ENCODE data around the gene ZFAND5. TPM values are rescaled to one million over a fixed set of nuclear protein-coding genes. Genes with fewer than 3 reads are reported as not detected.

The ZFAND5 gene
- total and polyA plus RNA-seq, 2 of the 13 experiments (the other 11 are each of a cell fraction or from before 2014, with no cell fraction given), result 53.4 to 60.2 TPM

- TF ChIP-seq CREM (IDR thresholded peaks at IDR 0.05), result no peak
- TF ChIP-seq CREM (CRISPR knock-in tag; IDR thresholded peaks at IDR 0.05), result no peak
- no peak for TF ChIP-seq ZNF17 (CRISPR knock-in tag; IDR thresholded peaks at IDR 0.05)
- TF ChIP-seq, protein P1, sequence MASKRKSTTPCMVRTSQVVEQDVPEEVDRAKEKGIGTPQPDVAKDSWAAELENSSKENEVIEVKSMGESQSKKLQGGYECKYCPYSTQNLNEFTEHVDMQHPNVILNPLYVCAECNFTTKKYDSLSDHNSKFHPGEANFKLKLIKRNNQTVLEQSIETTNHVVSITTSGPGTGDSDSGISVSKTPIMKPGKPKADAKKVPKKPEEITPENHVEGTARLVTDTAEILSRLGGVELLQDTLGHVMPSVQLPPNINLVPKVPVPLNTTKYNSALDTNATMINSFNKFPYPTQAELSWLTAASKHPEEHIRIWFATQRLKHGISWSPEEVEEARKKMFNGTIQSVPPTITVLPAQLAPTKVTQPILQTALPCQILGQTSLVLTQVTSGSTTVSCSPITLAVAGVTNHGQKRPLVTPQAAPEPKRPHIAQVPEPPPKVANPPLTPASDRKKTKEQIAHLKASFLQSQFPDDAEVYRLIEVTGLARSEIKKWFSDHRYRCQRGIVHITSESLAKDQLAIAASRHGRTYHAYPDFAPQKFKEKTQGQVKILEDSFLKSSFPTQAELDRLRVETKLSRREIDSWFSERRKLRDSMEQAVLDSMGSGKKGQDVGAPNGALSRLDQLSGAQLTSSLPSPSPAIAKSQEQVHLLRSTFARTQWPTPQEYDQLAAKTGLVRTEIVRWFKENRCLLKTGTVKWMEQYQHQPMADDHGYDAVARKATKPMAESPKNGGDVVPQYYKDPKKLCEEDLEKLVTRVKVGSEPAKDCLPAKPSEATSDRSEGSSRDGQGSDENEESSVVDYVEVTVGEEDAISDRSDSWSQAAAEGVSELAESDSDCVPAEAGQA (IDR thresholded peaks at IDR 0.05; ENCODE audit: low read depth), result 0 out of 2 replicates have a peak, but pooled peaks have one; percentile 11
- TF ChIP-seq, protein P1 (CRISPR knock-in tag; IDR thresholded peaks at IDR 0.05; ENCODE audit: borderline replicate concordance), result no peak
- TF ChIP-seq TFAP4 (IDR thresholded peaks at IDR 0.05; ENCODE audit: borderline replicate concordance, low read depth), result peak; percentile 48; the same call in 1 of the 2 replicates
- no peak; the same call in 1 of the 2 replicates for TF ChIP-seq ZMYM4 (CRISPR knock-in tag; IDR thresholded peaks at IDR 0.05)
- TF ChIP-seq ZNF446 (CRISPR knock-in tag; IDR thresholded peaks at IDR 0.05), result no peak
- no peak for TF ChIP-seq ZNF879 (CRISPR knock-in tag; IDR thresholded peaks at IDR 0.05)
- TF ChIP-seq JUNB (CRISPR knock-in tag; IDR thresholded peaks at IDR 0.05; ENCODE audit: borderline replicate concordance), result no peak; the same call in 1 of the 2 replicates
- TF ChIP-seq, protein P2, sequence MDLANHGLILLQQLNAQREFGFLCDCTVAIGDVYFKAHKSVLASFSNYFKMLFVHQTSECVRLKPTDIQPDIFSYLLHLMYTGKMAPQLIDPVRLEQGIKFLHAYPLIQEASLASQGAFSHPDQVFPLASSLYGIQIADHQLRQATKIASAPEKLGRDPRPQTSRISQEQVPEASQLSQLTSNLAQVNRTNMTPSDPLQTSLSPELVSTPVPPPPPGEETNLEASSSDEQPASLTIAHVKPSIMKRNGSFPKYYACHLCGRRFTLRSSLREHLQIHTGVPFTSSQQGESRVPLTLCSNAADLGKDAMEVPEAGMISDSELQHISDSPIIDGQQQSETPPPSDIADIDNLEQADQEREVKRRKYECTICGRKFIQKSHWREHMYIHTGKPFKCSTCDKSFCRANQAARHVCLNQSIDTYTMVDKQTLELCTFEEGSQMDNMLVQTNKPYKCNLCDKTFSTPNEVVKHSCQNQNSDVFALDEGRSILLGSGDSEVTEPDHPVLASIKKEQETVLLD (CRISPR knock-in tag; IDR thresholded peaks at IDR 0.05; ENCODE audit: low read depth), result no peak
- TF ChIP-seq KLF9 (CRISPR knock-in tag; IDR thresholded peaks at IDR 0.05; ENCODE audit: low read depth), result no peak
- no peak for TF ChIP-seq RFX1 (IDR thresholded peaks at IDR 0.05)
- peak; percentile 66; the same call in 1 of the 2 replicates for TF ChIP-seq ZNF816 (CRISPR knock-in tag; IDR thresholded peaks at IDR 0.05; ENCODE audit: borderline replicate concordance)
- no peak for TF ChIP-seq ZNF652 (CRISPR knock-in tag; IDR thresholded peaks at IDR 0.05; ENCODE audit: borderline replicate concordance, low read depth)
- peak; percentile 52; the same call in 1 of the 2 replicates for TF ChIP-seq ZNF12 (CRISPR knock-in tag; IDR thresholded peaks at IDR 0.05)
- 0 out of 2 replicates have a peak, but pooled peaks have one; percentile 20 for TF ChIP-seq MTA1 (CRISPR knock-in tag; IDR thresholded peaks at IDR 0.05; ENCODE audit: borderline replicate concordance)
- no peak for TF ChIP-seq RORA (CRISPR knock-in tag; IDR thresholded peaks at IDR 0.05)
- TF ChIP-seq MIER3 (CRISPR knock-in tag; IDR thresholded peaks at IDR 0.05; ENCODE audit: borderline replicate concordance), result no peak
- no peak for TF ChIP-seq ZNF432 (CRISPR knock-in tag; IDR thresholded peaks at IDR 0.05; ENCODE audit: borderline replicate concordance)
- TF ChIP-seq ZNF616 (CRISPR knock-in tag; IDR thresholded peaks at IDR 0.05; ENCODE audit: low read depth), result no peak
- no peak; the same call in 1 of the 2 replicates for TF ChIP-seq REPIN1 (CRISPR knock-in tag; IDR thresholded peaks at IDR 0.05; ENCODE audit: borderline replicate concordance, low read depth)
- TF ChIP-seq RAD21 (CRISPR knock-in tag; IDR thresholded peaks at IDR 0.05), result no peak
- TF ChIP-seq HCFC1 (IDR thresholded peaks at IDR 0.05; ENCODE audit: low read depth, low read length), result no peak
Measured at GRCh38 chr9:72365525-72366256, 683 bp upstream of the ZFAND5 start (continued).

Measured in HepG2 (cell line).